Fibroblast of pulmonary artery (primary cell): ENCODE measurements around the gene LTB4R.

Source experiments
- DNase-seq: peaks from one replicate; pipeline ENCODE4 v3.0.0-alpha.2; 2010; ENCODE audit warnings: low read depth
- H3K4me3 ChIP-seq: replicated peaks from 2 replicates; pipeline ENCODE4 v1.5.1; 2011; ENCODE audit warnings: low read depth, mild to moderate bottlenecking, control low read depth, low read length, moderate library complexity
- TF ChIP-seq, protein P1 (sequence below): IDR thresholded peaks from 2 replicates; pipeline ENCODE4 v1.5.1; 2011; ENCODE audit warnings: mild to moderate bottlenecking, control low read depth, low read length, inconsistent platforms; ENCODE audit errors: missing control alignments

Gene LTB4R

GRCh38 chr14:24366413-24366720 is 55.1 kb downstream of the LTB4R start:
- TF ChIP-seq, protein P1, sequence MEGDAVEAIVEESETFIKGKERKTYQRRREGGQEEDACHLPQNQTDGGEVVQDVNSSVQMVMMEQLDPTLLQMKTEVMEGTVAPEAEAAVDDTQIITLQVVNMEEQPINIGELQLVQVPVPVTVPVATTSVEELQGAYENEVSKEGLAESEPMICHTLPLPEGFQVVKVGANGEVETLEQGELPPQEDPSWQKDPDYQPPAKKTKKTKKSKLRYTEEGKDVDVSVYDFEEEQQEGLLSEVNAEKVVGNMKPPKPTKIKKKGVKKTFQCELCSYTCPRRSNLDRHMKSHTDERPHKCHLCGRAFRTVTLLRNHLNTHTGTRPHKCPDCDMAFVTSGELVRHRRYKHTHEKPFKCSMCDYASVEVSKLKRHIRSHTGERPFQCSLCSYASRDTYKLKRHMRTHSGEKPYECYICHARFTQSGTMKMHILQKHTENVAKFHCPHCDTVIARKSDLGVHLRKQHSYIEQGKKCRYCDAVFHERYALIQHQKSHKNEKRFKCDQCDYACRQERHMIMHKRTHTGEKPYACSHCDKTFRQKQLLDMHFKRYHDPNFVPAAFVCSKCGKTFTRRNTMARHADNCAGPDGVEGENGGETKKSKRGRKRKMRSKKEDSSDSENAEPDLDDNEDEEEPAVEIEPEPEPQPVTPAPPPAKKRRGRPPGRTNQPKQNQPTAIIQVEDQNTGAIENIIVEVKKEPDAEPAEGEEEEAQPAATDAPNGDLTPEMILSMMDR: no peak
- H3K4me3 ChIP-seq: peak overlapping the region; percentile 94
- no peak for DNase-seq

GRCh38 chr14:24366721-24367513 is 55.6 kb downstream of the LTB4R start:
- TF ChIP-seq, protein P1: no peak
- DNase-seq: peak; percentile 96
- H3K4me3 ChIP-seq: peak overlapping the region; percentile 94
